Upper lobe of left lung (tissue), 6 donors: Measurements from ENCODE around the gene NFU1. TPM values are rescaled to one million over a fixed set of nuclear protein-coding genes. Genes with fewer than 3 reads are reported as not detected.

ENCODE experiments used
- ATAC-seq, 2 donors: fragments of 200-7000 bp; cut with Tn5 transposase; one replicate each; pipeline ENCODE4 v1.9.1; 2022; ENCODE audit warnings: mild to moderate bottlenecking in 2 of 2, moderate library complexity in 2 of 2; ENCODE audit not compliant: low FRiP score in 2 of 2
- DNase-seq, 2 donors: peaks; one replicate each; pipeline ENCODE4 v3.0.0-alpha.2; 2019 to 2020
- H3K27ac ChIP-seq, 4 donors: fragments of 200-600 bp; sonication (generic); one replicate each; pipeline ENCODE4 v1.5.1; 2016 to 2019
- H3K27me3 ChIP-seq, 4 donors: fragments of 200-600 bp; sonication (generic); one replicate each; pipeline ENCODE4 v1.5.1; 2017 to 2019
- H3K36me3 ChIP-seq, 4 donors: fragments of 200-600 bp; sonication (generic); one replicate each; pipeline ENCODE4 v1.5.1; 2016 to 2019
- H3K4me1 ChIP-seq, 4 donors: fragments of 200-600 bp; sonication (generic); one replicate each; pipeline ENCODE4 v1.5.1; 2018 to 2019
- H3K4me3 ChIP-seq, 4 donors: fragments of 200-600 bp; sonication (generic); one replicate each; pipeline ENCODE4 v1.5.1; 2017 to 2019; ENCODE audit warnings: mild to moderate bottlenecking in 2 of 4, moderate library complexity in 1 of 4
- H3K9me3 ChIP-seq, 4 donors: fragments of 200-600 bp; sonication (generic); one replicate each; pipeline ENCODE4 v1.5.1; 2018 to 2019
- EP300 ChIP-seq, 4 donors: sonication (generic); formaldehyde crosslinking; IDR thresholded peaks; one replicate each; pipeline ENCODE4 v1.5.1; 2017; ENCODE audit warnings: antibody characterized with exemption in 4 of 4, control low read depth in 2 of 4
- POLR2A ChIP-seq, 4 donors: fragments of 450-650 bp; IDR thresholded peaks; one replicate each; pipeline ENCODE4 v1.5.1; 2016 to 2017; ENCODE audit warnings: antibody characterized with exemption in 4 of 4, mild to moderate bottlenecking in 2 of 4
- POLR2AphosphoS5 ChIP-seq, 2 donors: sonication (generic); formaldehyde crosslinking; IDR thresholded peaks; one replicate each; pipeline ENCODE4 v1.5.1; 2017; ENCODE audit warnings: antibody characterized with exemption in 2 of 2
- WGBS, 2 donors: methylation state at CpG; one replicate each; pipeline ENCODE4 v1.1.5; 2017 to 2018; 5-methylcytosine and 5-hydroxymethylcytosine counted together
- total RNA-seq, 6 donors: library from RNA; depleted of rRNA in 4 of 6; stranded (reverse); fragments of >200 nt in 4 of 6; gene quantifications; one replicate each; pipeline versions ENCODE4 v1.1.0 to v1.2.1, GENCODE V29; 2016 to 2021
- TF ChIP-seq, protein P1 (sequence below), 6 experiments: fragments of 450-650 bp in 4 of 6; fragments of 200-600 bp in 2 of 6; sonication (generic) in 2 of 6; IDR thresholded peaks; one replicate each; pipeline ENCODE4 v1.5.1; 2016 to 2019; ENCODE audit warnings: antibody characterized with exemption in 6 of 6
- donor health status: DM: no; HTN: no; CAD: no; lungs with moderate emphysema.
- donor health status: DM: no; HTN: yes; CAD: no; lungs with severe emphysema.

The NFU1 gene
- total RNA-seq, 6 donors from 2014 or later, result 23.0 to 49.8 (median 38.6) TPM

DNA sequence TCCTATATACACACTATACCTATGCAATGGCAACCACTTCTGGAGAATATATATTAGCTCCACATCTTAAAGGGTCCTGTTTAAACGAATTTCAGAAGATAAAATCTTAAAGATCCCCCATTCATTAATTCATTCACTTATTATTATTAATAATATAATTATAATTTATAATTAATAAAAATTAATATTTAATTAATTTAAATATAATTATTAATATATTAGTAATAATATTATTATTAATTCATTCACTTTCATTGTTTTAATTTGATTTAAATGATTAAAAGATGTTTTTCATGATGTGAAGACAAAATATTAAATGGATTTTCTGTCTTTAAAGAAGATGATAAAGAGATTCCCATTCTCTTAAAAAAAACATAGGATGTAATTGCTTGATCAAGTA, 21.1 kb downstream of the NFU1 start:
- TF ChIP-seq, protein P1, sequence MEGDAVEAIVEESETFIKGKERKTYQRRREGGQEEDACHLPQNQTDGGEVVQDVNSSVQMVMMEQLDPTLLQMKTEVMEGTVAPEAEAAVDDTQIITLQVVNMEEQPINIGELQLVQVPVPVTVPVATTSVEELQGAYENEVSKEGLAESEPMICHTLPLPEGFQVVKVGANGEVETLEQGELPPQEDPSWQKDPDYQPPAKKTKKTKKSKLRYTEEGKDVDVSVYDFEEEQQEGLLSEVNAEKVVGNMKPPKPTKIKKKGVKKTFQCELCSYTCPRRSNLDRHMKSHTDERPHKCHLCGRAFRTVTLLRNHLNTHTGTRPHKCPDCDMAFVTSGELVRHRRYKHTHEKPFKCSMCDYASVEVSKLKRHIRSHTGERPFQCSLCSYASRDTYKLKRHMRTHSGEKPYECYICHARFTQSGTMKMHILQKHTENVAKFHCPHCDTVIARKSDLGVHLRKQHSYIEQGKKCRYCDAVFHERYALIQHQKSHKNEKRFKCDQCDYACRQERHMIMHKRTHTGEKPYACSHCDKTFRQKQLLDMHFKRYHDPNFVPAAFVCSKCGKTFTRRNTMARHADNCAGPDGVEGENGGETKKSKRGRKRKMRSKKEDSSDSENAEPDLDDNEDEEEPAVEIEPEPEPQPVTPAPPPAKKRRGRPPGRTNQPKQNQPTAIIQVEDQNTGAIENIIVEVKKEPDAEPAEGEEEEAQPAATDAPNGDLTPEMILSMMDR (IDR thresholded peaks at IDR 0.05), result no peak
- TF ChIP-seq POLR2A (IDR thresholded peaks at IDR 0.05), result no peak
- no peak for TF ChIP-seq POLR2AphosphoS5 (IDR thresholded peaks at IDR 0.05)
- no peak for TF ChIP-seq EP300 (IDR thresholded peaks at IDR 0.05)
- WGBS, 2 donors, result 76 to 92% methylated on average over 1 of the region's 1 CpG

DNA sequence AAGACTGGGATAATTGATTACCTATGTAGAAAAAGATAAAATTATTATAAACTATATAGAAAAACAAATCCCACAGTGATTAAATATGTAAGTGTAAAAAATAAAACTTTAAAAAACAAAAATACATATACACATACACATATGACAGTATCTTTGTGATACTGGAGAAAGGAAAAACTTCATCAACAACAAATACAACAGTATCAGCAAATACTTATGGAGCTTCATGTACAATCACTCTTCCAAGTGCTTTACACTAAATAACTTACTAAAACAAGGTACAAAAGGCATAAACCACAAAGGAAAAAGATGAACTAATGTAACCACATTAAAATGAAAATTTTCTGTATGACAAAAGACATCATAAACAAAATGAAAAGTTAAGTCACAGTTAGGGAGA, 26.1 kb downstream of the NFU1 start:
- no peaks in the 10 kb centered on the region for H3K27me3 ChIP-seq
- H3K4me3 ChIP-seq, result no peak overlapping the region
- ATAC-seq (no peak), DNase-seq (no peak)
- TF ChIP-seq, protein P1 (IDR thresholded peaks at IDR 0.05), result no peak
- TF ChIP-seq EP300 (IDR thresholded peaks at IDR 0.05) (no peak), POLR2AphosphoS5 (IDR thresholded peaks at IDR 0.05) (no peak), POLR2A (IDR thresholded peaks at IDR 0.05) (no peak)
- no peaks in the 10 kb centered on the region for H3K4me1 ChIP-seq
- H3K27ac ChIP-seq, result no peak overlapping the region
- peaks cover 13 to 69% (median 28%) of the 10 kb centered on the region in 4 donors for H3K36me3 ChIP-seq
- H3K9me3 ChIP-seq, result no peaks in the 10 kb centered on the region

More for the DNA sequence above, 21.1 kb downstream of the NFU1 start:
- no peak for DNase-seq
- Histone ChIP-seq H3K4me3 (no peak overlapping the region), H3K9me3 (no peaks in the 10 kb centered on the region), H3K4me1 (no peaks in the 10 kb centered on the region), H3K27me3 (no peaks in the 10 kb centered on the region), H3K36me3 (peaks cover 25 to 89% (median 49%) of the 10 kb centered on the region in 4 donors), H3K27ac (no peak overlapping the region)
- ATAC-seq, result no peak

DNA sequence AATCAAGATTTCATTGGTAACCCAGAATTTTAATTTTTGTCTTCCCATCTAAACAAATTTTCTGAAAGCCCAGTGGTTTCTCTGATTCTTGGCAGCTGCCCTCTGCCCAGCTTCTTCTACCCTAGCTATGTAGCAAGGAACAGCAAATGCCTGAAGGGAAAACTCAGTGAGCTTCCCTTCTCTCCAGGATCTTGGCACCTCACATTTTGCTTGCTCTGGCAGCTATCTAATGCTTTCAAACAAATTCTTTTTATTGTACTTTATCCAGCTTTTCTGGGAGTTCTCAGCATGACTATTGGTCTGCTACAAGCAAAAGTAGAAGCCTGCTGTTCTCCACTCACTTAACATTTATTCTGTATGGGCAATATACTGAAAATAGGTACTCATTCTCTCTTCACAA, 31.9 kb downstream of the NFU1 start:
- no peak for ATAC-seq
- H3K36me3 ChIP-seq, result peaks cover 9 to 75% (median 22%) of the 10 kb centered on the region in 4 donors
- no peak for TF ChIP-seq EP300 (IDR thresholded peaks at IDR 0.05)
- TF ChIP-seq, protein P1 (IDR thresholded peaks at IDR 0.05), result no peak
- no peak for TF ChIP-seq POLR2AphosphoS5 (IDR thresholded peaks at IDR 0.05)
- TF ChIP-seq POLR2A (IDR thresholded peaks at IDR 0.05), result no peak
- H3K4me3 ChIP-seq, result no peak overlapping the region
- H3K27me3 ChIP-seq, result no peaks in the 10 kb centered on the region
- DNase-seq, result no peak
- no peaks in the 10 kb centered on the region for H3K9me3 ChIP-seq
- no peaks in the 10 kb centered on the region for H3K4me1 ChIP-seq
- no peak overlapping the region for H3K27ac ChIP-seq

DNA sequence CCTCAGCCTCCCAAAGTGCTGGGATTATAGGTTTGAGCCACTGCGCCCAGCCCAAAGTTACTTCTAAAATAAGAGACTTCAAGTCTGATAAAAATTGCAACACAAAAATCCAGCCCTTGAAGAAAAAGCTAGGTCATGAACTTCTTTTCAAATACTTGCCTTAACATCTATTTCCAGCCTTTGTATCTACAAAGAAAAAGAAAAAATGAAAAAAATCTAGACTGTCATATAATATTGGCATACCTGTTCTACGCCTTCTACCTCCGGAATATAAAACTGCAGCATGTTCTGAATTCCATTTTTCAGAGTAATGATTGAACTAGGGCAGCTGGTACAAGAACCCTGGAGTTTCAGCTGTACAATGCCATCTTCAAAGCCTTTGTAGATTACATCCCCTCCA, 37.1 kb downstream of the NFU1 start:
- H3K4me3 ChIP-seq, result no peak overlapping the region
- no peak for TF ChIP-seq POLR2A (IDR thresholded peaks at IDR 0.05)
- no peak for TF ChIP-seq EP300 (IDR thresholded peaks at IDR 0.05)
- TF ChIP-seq, protein P1 (IDR thresholded peaks at IDR 0.05), result no peak
- TF ChIP-seq POLR2AphosphoS5 (IDR thresholded peaks at IDR 0.05), result no peak
- H3K27me3 ChIP-seq, result no peaks in the 10 kb centered on the region
- H3K4me1 ChIP-seq, result no peaks in the 10 kb centered on the region
- peaks cover 10 to 81% (median 34%) of the 10 kb centered on the region in 4 donors for H3K36me3 ChIP-seq
- DNase-seq (no peak), ATAC-seq (no peak)
- 94 to 99% methylated on average over 3 of the region's 3 CpGs for WGBS, 2 donors
- H3K27ac ChIP-seq, result no peak overlapping the region
- no peaks in the 10 kb centered on the region for H3K9me3 ChIP-seq

DNA sequence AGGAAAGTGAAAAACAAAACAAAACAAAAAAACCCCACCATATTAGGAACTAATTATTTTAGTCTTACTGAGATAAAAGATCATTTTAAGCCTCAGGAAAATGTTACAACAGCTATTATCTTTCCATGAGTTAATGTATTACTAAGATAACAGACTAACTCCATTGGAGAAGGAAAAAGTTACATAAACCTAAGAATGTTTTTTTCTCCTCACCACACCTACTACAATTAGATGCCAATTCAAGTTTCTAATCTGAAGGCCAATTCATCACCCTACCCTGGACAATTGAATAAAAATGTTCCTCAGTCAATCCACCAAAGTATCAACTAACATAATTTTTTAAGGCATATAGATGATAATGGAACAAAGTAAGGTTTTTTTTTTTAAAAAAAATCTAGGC, 40.0 kb downstream of the NFU1 start:
- no peak for DNase-seq
- Histone ChIP-seq H3K4me3 (no peak overlapping the region), H3K4me1 (no peaks in the 10 kb centered on the region), H3K27me3 (no peaks in the 10 kb centered on the region), H3K27ac (no peak overlapping the region), H3K36me3 (peaks cover 6 to 58% (median 21%) of the 10 kb centered on the region in 4 donors), H3K9me3 (no peaks in the 10 kb centered on the region)
- ATAC-seq, result no peak
- TF ChIP-seq EP300 (IDR thresholded peaks at IDR 0.05), result no peak
- no peak for TF ChIP-seq POLR2A (IDR thresholded peaks at IDR 0.05)
- TF ChIP-seq, protein P1 (IDR thresholded peaks at IDR 0.05), result no peak
- no peak for TF ChIP-seq POLR2AphosphoS5 (IDR thresholded peaks at IDR 0.05)
